Frontal cortex (tissue), 4 donors: ENCODE results near the gene RPLP1. TPM values are rescaled to one million over a fixed set of nuclear protein-coding genes. Genes with fewer than 3 reads are reported as not detected.
"Not testable (repeated sequence)": the region's sequence is repeated elsewhere in the genome, so short reads cannot be mapped to it uniquely, and the experiment has no call there.

Experiments
- DNase-seq, 2 donors: peaks; one replicate each; pipeline ENCODE4 v3.0.0; 2012; ENCODE audit warnings: low spot score in 2 of 2
- FAIRE-seq: peaks from 2 replicates; lab custom pipeline; 2012; peaks lifted over from hg19 to GRCh38; lab: Jason Lieb, UNC
- total RNA-seq: library from RNA; depleted of rRNA; stranded (reverse); fragments of >200 nt; gene quantifications from one replicate; pipeline ENCODE4 v1.2.3, GENCODE V29; 2014
- donor health status: control.
- donor health status: control.
- donor health status: control.

RPLP1 gene
- total RNA-seq, 1 donor from 2014 or later, result 27.3 TPM

- DNase-seq, result no peak
- FAIRE-seq, result no peak
Observed at GRCh38 chr15:69435985-69436384, 16.6 kb upstream of the RPLP1 start.

- no peak for DNase-seq
- no peak for FAIRE-seq
Observed at GRCh38 chr15:69436951-69437350, 15.7 kb upstream of the RPLP1 start.

DNA sequence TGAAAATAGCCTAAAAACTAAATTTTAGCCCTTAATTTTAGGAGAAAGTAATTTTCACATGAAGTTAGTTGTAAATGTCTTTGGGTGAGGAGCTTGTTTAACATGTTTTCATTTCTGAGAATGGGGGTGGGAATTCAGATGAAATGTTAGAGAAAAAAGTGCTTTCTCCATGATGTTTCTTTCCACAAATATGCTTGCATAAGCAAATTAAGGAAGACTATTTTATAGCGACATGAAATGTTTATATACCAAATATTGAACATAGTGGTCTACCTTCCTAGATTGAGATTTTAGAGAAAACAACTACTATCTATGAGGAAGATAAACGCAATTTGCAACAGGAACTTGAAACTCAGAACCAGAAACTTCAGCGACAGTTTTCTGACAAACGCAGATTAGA lies 13.0 kb upstream of the RPLP1 start:
- no peak for DNase-seq
- no peak for FAIRE-seq

GRCh38 chr15:69443032-69443611 lies 9.5 kb upstream of the RPLP1 start:
- no peak for FAIRE-seq
- DNase-seq, result no peak

DNA sequence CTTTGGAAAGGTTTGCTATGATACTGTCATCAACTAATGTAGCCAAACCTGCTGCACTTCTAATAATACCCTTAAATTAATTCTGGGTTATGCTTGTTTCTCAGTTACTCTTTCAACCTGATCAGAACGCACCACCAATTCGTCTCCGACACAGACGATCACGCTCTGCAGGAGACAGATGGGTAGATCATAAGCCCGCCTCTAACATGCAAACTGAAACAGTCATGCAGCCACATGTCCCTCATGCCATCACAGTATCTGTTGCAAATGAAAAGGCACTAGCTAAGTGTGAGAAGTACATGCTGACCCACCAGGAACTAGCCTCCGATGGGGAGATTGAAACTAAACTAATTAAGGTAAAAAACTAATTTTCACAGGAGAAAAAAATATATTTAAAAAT lies 7.9 kb upstream of the RPLP1 start:
- DNase-seq (no peak), FAIRE-seq (no peak)

DNA sequence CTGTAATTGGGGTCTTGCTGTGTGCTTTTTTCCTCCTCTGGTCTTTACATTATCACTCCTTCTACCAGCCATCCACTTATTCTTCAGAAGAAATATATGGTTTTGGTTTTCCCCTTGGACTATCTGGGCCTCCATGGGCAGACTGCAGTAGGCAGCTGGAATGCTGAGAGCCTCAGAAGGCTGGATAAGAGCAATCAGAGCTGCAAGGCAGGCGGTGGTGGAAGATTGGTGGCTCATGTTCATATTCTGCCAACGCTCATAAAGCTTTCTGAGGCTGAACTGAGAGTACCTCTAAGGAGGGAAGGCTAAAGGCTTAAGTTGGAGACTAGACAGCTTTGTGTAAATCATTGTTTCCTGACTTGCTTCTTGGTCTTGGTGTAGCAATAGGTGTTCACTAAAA lies 5.7 kb upstream of the RPLP1 start:
- no peak for FAIRE-seq
- no peak for DNase-seq

DNA sequence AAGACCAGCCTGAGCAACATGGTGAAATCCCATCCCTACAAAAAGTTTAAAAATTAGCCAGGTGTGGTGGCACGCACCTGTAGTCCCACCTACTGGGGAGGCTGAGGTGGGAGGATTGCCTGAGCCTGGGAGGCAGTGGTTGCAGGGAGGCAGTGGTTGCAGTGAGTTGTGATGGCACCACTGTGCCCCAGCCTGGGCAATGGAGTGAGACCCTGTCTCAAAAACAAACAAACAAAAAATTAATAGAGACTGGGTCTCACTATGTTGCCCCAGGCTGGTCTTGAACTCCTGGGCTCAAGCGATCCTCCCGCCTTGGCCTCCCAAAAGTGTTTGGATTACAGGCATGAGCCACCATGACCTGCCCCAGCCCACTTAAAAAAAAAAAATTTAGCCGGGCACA lies 2.4 kb upstream of the RPLP1 start:
- DNase-seq, FAIRE-seq: not testable (repeated sequence)

- no peak for DNase-seq
- FAIRE-seq, result no peak
Observed at GRCh38 chr15:69450968-69451695, 1.5 kb upstream of the RPLP1 start.

- DNase-seq (no peak), FAIRE-seq (no peak)
Observed at GRCh38 chr15:69451951-69452691, 497 bp upstream of the RPLP1 start.

GRCh38 chr15:69454953-69455352 lies 2.3 kb downstream of the RPLP1 start:
- DNase-seq, result no peak
- no peak for FAIRE-seq

GRCh38 chr15:69456208-69457166 lies 3.9 kb downstream of the RPLP1 start:
- DNase-seq (no peak), FAIRE-seq (no peak)

DNA sequence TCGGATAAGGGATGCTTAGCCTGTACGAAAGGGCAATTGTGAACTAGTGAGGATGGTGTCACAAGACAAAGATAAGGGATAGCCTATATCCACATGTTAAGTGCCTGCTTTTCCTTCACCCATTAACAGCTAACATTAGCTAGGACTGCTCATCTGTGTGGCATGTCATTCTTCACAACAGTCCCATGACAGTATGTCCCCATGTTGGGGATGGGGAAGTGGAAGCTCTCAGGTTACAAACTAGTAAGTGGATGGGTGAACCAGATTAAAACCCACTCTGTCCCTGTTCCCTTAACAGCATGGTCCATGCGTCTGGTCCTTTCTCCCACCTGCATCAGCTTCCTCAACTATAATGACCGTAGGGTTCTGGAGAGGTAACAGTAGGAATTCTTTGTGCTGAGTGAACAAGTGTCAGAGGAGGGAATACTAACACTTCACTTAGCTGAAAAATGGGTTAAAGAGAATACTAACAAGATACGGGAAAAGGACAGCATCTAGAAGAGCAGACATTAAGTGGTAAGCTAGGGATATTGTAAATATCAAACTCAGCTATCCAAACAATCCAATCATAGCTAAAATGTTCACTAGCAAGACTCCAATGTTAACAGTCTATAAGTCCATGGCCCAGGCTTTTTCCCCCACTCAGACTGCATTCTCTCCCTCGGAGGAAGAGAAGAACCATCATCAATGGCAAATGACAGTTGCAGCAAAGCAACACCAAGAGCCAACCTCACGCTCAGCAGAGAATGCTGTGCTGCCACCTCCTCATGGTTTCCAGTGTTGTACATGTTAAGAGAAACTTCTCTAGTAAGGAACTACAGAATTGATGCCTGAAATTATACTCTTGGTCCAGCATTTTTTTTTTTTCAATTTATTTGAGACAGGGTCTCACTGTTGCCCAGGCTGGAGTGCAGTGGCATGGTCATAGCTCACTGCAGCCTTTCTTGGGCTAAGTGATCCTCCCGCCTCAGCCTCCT lies 5.0 kb downstream of the RPLP1 start:
- FAIRE-seq (no peak), DNase-seq (no peak)

GRCh38 chr15:69459066-69459465 lies 6.4 kb downstream of the RPLP1 start:
- DNase-seq, result no peak
- FAIRE-seq, result no peak

GRCh38 chr15:69460481-69460880 lies 7.9 kb downstream of the RPLP1 start:
- DNase-seq (no peak), FAIRE-seq (no peak)

DNA sequence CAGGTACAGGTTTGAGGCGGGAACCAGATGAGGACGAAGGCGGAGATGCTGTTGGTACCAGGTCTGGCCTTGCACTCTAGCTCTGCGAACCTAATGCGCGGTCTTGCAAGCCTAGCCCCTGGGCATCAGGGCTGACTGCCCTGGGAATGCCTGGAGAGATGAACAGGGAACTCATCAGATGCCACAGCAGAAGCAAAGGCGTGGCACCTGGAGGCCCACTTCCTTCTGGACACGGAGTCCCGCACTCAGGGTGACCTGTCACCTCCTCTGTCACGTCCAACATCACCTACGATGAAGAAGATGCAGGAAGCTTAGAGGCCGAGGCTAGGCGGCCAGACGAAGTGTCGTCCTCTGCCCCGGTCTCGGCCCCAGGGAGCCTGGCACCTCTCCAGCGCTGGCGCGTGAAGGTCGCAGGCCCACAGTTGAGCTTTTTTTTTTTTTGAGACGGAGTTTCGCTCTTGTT lies 9.4 kb downstream of the RPLP1 start:
- FAIRE-seq, result no peak
- DNase-seq, result no peak

DNA sequence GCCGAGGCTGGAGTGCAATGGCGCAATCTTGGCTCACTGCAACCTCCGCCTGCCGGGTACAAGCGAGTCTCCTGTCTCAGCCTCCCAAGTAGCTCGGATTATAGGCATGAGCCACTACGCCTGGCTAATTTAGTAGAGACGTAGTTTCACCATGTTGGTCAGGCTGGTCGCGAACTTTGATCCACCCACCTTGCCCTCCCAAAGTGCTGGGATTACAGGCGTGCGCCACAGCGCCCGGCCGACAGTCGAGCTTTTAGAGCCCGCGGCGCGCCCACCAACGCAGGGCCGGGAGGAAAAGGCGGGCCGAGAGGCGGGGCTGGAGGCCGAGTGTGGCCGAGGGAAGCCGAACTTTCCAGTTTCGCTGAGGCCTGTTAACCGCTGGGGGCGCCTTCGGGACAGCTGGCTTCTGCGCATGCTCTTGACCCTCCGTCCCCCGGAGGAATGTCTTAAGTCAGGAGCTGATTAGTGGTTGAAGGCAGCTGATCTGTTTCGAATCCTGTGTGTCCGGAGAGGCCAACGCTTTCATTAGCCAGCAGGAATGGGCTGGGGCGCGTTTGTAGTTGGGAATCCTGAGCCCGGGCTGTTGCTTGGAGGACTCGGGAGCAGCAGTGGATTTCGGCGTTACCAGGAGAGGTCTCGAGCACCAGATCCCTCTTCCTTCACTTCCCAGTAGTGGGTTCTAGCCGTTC lies 10.0 kb downstream of the RPLP1 start:
- DNase-seq (peak; percentile 86 to 95), FAIRE-seq (no peak)

DNA sequence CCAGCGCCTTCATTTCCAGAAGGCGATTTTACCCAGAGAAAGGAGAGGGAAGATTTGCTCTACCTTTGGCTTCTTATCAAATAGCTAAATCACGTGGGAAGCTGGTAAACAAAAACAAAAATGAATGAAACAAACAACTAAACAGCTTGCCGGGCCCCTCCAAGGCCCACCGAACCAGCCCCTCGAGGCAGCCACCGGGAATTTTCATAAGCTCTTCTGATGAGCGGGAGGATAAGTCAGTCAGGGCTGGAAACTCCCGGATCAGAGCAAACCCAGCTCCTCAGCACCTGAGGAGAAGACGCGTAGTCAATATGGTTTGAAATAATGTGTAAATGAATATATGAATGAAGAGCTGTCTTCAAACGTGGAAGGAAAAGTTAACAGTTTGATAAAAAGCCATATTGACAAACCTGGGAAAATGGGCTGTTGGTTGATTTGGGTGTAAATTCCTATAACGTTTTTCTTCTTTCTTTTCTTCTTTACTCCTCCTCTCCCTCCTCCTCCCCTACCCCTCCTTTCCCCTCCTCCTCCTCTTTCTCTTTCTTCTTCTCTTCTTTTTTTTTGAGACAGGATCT lies 10.7 kb downstream of the RPLP1 start:
- FAIRE-seq, result no peak
- no peak for DNase-seq

DNA sequence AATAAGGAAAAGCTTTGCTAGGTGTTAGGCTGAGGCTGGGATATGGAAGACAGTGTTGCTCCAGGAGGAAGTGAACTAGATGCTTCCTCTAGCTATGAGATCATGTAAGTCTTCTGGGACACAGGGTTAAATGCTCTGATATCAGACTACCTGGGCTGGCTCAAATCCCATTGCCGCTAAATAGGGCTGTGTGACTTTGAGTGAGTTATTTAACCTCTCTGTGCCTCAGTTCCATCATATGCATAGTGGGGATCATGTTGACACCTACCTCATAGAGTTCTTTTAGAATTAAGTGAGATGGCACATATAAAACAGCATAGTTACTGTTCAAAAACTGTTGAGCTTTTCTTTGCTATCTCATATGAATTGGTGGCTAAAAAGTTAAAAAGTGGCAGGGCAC lies 12.6 kb downstream of the RPLP1 start:
- FAIRE-seq (no peak), DNase-seq (no peak)
